Smooth muscle cell of the umbilical artery (primary cell): ENCODE results near the gene SDC4. TPM values are rescaled to one million over a fixed set of nuclear protein-coding genes. Genes with fewer than 3 reads are reported as not detected.

Experiments
- total RNA-seq: library from RNA; depleted of rRNA; stranded (reverse); fragments of >200 nt; gene quantifications from 2 replicates; pipeline ENCODE4 v1.2.3, GENCODE V29; 2014

Gene SDC4
- 138 and 172 TPM in 2 replicates for total RNA-seq

GRCh38 chr20:45347936-45348778 lies at the start of gene SDC4:
Gene SDC4 (minus strand): TSS chr20:45348424. CDS start chr20:45348384, 40 bp downstream.

GRCh38 chr20:45378191-45378590 lies 30.0 kb upstream of the SDC4 start, which contains the start of gene TP53TG5:
Gene TP53TG5 (minus strand): TSS chr20:45378325. CDS start chr20:45378236, 89 bp downstream.

GRCh38 chr20:45362804-45363610 lies 14.8 kb upstream of the SDC4 start, which contains the start of gene SYS1:
Gene SYS1 (plus strand): TSS chr20:45363156. CDS start chr20:45363532, 376 bp downstream.

GRCh38 chr20:45308117-45308778 lies 40.0 kb downstream of the SDC4 start, which contains the start of gene MATN4:
Gene MATN4 (minus strand): TSS chr20:45308299. CDS start chr20:45305582, 2,717 bp downstream.

GRCh38 chr20:45306431-45306982 lies 41.7 kb downstream of the SDC4 start, which contains the start of gene RBPJL:
Gene RBPJL (plus strand): TSS chr20:45306840. CDS start chr20:45306923, 83 bp downstream.

Other genes with a start within 250 kb of the SDC4 start
- gene KCNS1, start 247.3 kb downstream of the SDC4 start, total RNA-seq, result 0.59 and 1.9 TPM in 2 replicates
- not detected in 2 replicates for gene WFDC5, start 233.2 kb downstream of the SDC4 start, total RNA-seq
- not detected in 2 replicates for gene WFDC12, start 224.0 kb downstream of the SDC4 start, total RNA-seq
- not detected in 2 replicates for gene PI3, start 173.5 kb downstream of the SDC4 start, total RNA-seq
- not detected in 2 replicates for gene SEMG1, start 141.4 kb downstream of the SDC4 start, total RNA-seq
- not detected in 2 replicates for gene SEMG2, start 127.1 kb downstream of the SDC4 start, total RNA-seq
- gene SLPI, start 93.9 kb downstream of the SDC4 start, total RNA-seq, result not detected in 2 replicates
- not detected in 2 replicates for gene RBPJL, start 41.6 kb downstream of the SDC4 start, total RNA-seq
- not detected in 2 replicates for gene MATN4, start 40.1 kb downstream of the SDC4 start, total RNA-seq
- 18.5 and 23.5 TPM in 2 replicates for gene SYS1, start 14.7 kb upstream of the SDC4 start, total RNA-seq
- gene TP53TG5, start 29.9 kb upstream of the SDC4 start, total RNA-seq, result not detected in 2 replicates
- 0.30 and 1.2 TPM in 2 replicates for gene DBNDD2, start 59.9 kb upstream of the SDC4 start, total RNA-seq
- 27.6 and 40.4 TPM in 2 replicates for gene PIGT, start 67.7 kb upstream of the SDC4 start, total RNA-seq
- gene WFDC2, start 121.3 kb upstream of the SDC4 start, total RNA-seq, result not detected in 2 replicates
- gene SPINT3, start 167.2 kb upstream of the SDC4 start, total RNA-seq, result not detected in 2 replicates
- not detected in 2 replicates for gene WFDC6, start 191.1 kb upstream of the SDC4 start, total RNA-seq
- not detected in 2 replicates for gene EPPIN, start 199.0 kb upstream of the SDC4 start, total RNA-seq
- not detected in 2 replicates for gene WFDC8, start 230.9 kb upstream of the SDC4 start, total RNA-seq